Upper lobe of right lung (tissue), 1 donor: ENCODE data around the gene PAOX. TPM values are rescaled to one million over a fixed set of nuclear protein-coding genes. Genes with fewer than 3 reads are reported as not detected.
A peak's percentile ranks its signal among the peaks of the same experiment; 100 is the strongest.

Experiments
- ATAC-seq: fragments of 200-7000 bp; cut with Tn5 transposase; one replicate; pipeline ENCODE4 v1.9.1; 2020; ENCODE audit warnings: mild to moderate bottlenecking, moderate library complexity
- DNase-seq: peaks from one replicate; pipeline ENCODE4 v3.0.0-alpha.2; 2020
- H3K27ac ChIP-seq: fragments of 200-600 bp; one replicate; pipeline ENCODE4 v1.8.0; 2022
- H3K27me3 ChIP-seq: fragments of 200-600 bp; one replicate; pipeline ENCODE4 v1.8.0; 2022; ENCODE audit warnings: mild to moderate bottlenecking
- H3K36me3 ChIP-seq: fragments of 200-600 bp; one replicate; pipeline ENCODE4 v1.8.0; 2022
- H3K4me1 ChIP-seq: fragments of 200-600 bp; one replicate; pipeline ENCODE4 v1.8.0; 2022
- H3K4me3 ChIP-seq: fragments of 200-600 bp; one replicate; pipeline ENCODE4 v1.8.0; 2022; ENCODE audit warnings: mild to moderate bottlenecking
- H3K9me3 ChIP-seq: fragments of 200-600 bp; one replicate; pipeline ENCODE4 v1.8.0; 2022
- intact Hi-C: fragments of 100-400 bp; cut with DNase I; formaldehyde crosslinking; loops from one replicate; pipeline ENCODE4 v1.11.0; 2022
- total RNA-seq: library from RNA; stranded (reverse); fragmentation: NEBNext Ultra II Directional; extraction: Animal tissue kit (Norgen Biotek cat#: 25700); gene quantifications from one replicate; pipeline ENCODE4 v1.2.1, GENCODE V29; 2021
- TF ChIP-seq, protein P1 (sequence below): fragments of 200-600 bp; IDR thresholded peaks from one replicate; pipeline ENCODE4 v1.8.0; 2022; ENCODE audit warnings: antibody characterized with exemption
- donor health status: DM: no; HTN: yes; CAD: no; lungs with severe emphysema.

PAOX gene
- total RNA-seq, 1 donor from 2014 or later = 6.0 TPM

- Histone ChIP-seq H3K4me1 (peaks cover 8% of the 10 kb centered on the region), H3K9me3 (no peaks in the 10 kb centered on the region), H3K36me3 (peaks cover 2% of the 10 kb centered on the region), H3K4me3 (no peak overlapping the region), H3K27me3 (no peaks in the 10 kb centered on the region), H3K27ac (no peak overlapping the region)
- peak; percentile 36 for DNase-seq
- ATAC-seq = no peak
- intact Hi-C loops = no loop called here
- TF ChIP-seq, protein P1, sequence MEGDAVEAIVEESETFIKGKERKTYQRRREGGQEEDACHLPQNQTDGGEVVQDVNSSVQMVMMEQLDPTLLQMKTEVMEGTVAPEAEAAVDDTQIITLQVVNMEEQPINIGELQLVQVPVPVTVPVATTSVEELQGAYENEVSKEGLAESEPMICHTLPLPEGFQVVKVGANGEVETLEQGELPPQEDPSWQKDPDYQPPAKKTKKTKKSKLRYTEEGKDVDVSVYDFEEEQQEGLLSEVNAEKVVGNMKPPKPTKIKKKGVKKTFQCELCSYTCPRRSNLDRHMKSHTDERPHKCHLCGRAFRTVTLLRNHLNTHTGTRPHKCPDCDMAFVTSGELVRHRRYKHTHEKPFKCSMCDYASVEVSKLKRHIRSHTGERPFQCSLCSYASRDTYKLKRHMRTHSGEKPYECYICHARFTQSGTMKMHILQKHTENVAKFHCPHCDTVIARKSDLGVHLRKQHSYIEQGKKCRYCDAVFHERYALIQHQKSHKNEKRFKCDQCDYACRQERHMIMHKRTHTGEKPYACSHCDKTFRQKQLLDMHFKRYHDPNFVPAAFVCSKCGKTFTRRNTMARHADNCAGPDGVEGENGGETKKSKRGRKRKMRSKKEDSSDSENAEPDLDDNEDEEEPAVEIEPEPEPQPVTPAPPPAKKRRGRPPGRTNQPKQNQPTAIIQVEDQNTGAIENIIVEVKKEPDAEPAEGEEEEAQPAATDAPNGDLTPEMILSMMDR = no peak
Measured at GRCh38 chr10:133390597-133391248, 11.7 kb downstream of the PAOX start.

GRCh38 chr10:133391249-133391635, 12.2 kb downstream of the PAOX start:
- H3K27me3 ChIP-seq = no peaks in the 10 kb centered on the region
- intact Hi-C loops = no loop called here
- TF ChIP-seq, protein P1 = no peak
- peaks cover 8% of the 10 kb centered on the region for H3K4me1 ChIP-seq
- ATAC-seq = no peak
- peak; percentile 47 for DNase-seq
- no peak overlapping the region for H3K27ac ChIP-seq
- H3K4me3 ChIP-seq = no peak overlapping the region
- peaks cover 7% of the 10 kb centered on the region for H3K36me3 ChIP-seq
- H3K9me3 ChIP-seq = no peaks in the 10 kb centered on the region

- H3K4me1 ChIP-seq = peaks cover 8% of the 10 kb centered on the region
- TF ChIP-seq, protein P1 = no peak
- H3K27me3 ChIP-seq = no peaks in the 10 kb centered on the region
- H3K4me3 ChIP-seq = no peak overlapping the region
- intact Hi-C loops = no loop called here
- DNase-seq (peak; percentile 48), ATAC-seq (no peak)
- H3K36me3 ChIP-seq = peaks cover 12% of the 10 kb centered on the region
- H3K9me3 ChIP-seq = no peaks in the 10 kb centered on the region
- no peak overlapping the region for H3K27ac ChIP-seq
Measured at GRCh38 chr10:133391761-133392518, 12.9 kb downstream of the PAOX start.

DNA sequence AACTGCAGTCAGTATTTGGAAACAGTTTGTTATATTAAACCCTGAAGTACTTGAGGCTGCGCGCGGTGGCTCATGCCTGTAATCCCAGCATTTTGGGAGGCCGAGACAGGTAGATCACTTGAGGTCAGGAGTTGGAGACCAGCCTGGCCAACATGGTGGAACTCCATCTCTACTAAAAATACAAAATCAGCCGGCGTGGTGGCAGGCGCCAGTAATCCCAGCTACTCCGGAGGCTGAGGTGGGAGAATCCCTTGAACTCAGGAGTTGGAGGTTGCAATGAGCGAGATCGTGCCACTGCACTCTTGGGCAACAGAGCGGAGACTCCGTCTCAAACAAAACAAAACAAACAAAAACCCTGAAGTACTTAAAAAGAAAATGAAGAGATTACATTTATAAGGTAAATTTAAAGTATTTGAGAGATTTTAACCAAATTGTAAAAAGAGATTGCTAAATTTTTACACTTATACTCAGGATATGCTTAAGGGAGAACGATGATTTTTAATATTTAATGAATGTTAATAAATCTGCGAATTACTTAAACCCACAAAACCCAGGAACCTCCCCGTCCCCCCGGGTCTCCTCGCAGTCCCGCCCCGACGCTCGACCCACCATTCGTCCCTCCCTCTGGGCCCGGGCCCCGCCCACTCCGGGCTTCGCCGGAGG, 14.5 kb downstream of the PAOX start:
- Histone ChIP-seq H3K4me3 (peak overlapping the region; percentile 91), H3K27ac (peak overlapping the region; percentile 84)
- peak; percentile 52 for DNase-seq

GRCh38 chr10:133394064-133394663, 15.1 kb downstream of the PAOX start, which contains the start of gene MTG1:
Gene MTG1 (plus strand): TSS chr10:133394157. CDS start chr10:133394221, 64 bp downstream.
- Histone ChIP-seq H3K36me3 (peaks cover 33% of the 10 kb centered on the region), H3K27me3 (no peaks in the 10 kb centered on the region), H3K27ac (peak within 1 kb of the TSS; percentile 84), H3K4me1 (peaks cover 8% of the 10 kb centered on the region), H3K4me3 (peak within 1 kb of the TSS; percentile 91), H3K9me3 (no peaks in the 10 kb centered on the region)
- peak; percentile 96 for ATAC-seq
- intact Hi-C loops = no loop called here
- TF ChIP-seq, protein P1 = peak; percentile 13
- DNase-seq = peak; percentile 98

More for the DNA sequence above, 14.5 kb downstream of the PAOX start:
- Histone ChIP-seq H3K9me3 (no peaks in the 10 kb centered on the region), H3K27me3 (no peaks in the 10 kb centered on the region), H3K36me3 (peaks cover 27% of the 10 kb centered on the region), H3K4me1 (peaks cover 8% of the 10 kb centered on the region)
- ATAC-seq = no peak
- intact Hi-C loops = no loop called here
- TF ChIP-seq, protein P1 = no peak
